Mesangial cell (primary cell): ENCODE measurements around the gene SLC25A12. TPM values are rescaled to one million over a fixed set of nuclear protein-coding genes. Genes with fewer than 3 reads are reported as not detected.

Source experiments
- total RNA-seq: library from RNA; depleted of rRNA; stranded (reverse); fragments of >200 nt; gene quantifications from 2 replicates; pipeline ENCODE4 v1.2.3, GENCODE V29; 2015

SLC25A12 gene, protein sequence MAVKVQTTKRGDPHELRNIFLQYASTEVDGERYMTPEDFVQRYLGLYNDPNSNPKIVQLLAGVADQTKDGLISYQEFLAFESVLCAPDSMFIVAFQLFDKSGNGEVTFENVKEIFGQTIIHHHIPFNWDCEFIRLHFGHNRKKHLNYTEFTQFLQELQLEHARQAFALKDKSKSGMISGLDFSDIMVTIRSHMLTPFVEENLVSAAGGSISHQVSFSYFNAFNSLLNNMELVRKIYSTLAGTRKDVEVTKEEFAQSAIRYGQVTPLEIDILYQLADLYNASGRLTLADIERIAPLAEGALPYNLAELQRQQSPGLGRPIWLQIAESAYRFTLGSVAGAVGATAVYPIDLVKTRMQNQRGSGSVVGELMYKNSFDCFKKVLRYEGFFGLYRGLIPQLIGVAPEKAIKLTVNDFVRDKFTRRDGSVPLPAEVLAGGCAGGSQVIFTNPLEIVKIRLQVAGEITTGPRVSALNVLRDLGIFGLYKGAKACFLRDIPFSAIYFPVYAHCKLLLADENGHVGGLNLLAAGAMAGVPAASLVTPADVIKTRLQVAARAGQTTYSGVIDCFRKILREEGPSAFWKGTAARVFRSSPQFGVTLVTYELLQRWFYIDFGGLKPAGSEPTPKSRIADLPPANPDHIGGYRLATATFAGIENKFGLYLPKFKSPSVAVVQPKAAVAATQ
- 9.3 and 9.4 TPM in 2 replicates for total RNA-seq

DNA sequence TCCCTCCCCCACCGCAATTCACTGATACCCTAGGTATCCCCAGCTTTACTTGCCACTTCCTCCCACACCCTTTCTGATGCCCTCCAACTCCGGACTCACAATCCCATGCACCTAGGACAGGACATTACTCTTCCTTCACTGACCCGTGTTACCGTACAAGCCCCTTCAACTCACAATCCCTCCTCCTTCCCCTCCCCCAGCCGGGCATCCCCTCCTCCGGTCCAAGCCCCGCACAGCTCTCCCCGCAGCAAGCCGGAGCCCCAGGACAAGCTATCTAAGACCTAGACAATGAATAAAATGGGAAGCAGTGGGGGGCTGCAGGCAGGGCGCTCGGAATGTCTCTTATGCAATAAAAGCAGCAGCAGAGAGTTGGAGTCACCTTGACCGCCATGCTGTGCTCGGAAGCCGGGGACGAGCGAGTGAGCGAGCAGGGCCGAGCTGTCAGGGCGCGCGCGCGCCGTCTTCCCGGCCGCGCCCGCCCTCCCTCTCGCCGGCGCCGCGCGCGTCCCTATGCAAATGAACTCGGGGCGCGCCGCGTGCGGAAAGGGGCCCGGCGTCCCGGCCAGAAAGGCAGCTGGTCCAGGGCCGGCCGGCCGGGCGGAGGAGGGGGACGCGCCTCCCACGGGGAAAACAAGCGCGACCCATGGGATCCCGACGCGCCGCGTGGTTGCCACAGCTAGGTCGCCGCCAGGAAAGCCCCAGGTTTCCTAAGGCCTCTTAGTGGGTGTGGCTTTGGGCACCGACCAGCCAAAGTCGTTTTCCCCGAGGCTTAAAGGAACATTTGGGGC is at the start of gene SLC25A12:
Gene SLC25A12, minus strand, starts transcription at position 421 of the 788 bp plus-strand sequence. Its CDS starts 30 bp downstream, at position 391.

DNA sequence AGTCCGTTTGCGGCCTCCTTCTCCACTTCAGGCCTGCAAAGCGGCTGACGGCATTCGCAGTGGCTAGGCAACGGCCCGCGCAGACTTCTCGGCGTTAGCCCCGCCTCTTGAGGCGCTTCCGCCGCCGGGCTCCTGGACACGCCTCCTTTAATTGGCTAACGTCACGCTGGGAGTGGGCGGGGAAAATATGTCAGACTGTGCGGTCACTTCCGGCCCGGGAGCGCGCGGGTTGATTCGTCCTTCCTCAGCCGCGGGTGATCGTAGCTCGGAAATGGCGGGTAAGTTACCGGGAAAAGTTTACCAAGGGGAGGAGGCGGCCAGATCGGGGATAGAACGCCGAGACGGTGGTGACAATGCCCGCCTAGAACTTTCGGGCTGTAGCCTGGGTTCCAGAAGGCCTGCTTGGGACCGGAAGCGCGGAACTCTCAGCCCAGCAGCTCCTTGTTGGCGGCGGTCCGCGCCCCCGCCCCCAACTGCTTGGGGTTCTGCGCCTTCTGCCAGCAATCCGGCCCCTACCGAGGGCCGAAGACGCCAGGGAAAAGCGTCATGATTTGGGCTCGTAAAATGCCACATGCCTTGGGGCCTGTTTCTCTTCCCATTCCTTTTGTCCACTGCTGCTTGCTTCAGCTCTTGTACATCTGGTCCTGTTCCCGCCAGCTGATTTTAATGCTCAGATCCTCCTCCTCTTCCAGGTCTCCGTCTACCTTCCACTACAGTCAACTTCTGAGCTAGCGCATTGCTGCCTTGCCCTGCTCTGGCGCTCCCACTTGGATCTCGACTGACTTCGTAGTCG is 28.4 kb upstream of the SLC25A12 start, which contains the start of gene HAT1:
Gene HAT1, plus strand, starts transcription at position 232 of the 793 bp plus-strand sequence. Its CDS starts 40 bp downstream, at position 272.

Other genes starting within 250 kb of the SLC25A12 start
- 70.4 and 85.6 TPM in 2 replicates for gene DYNC1I2, start 206.8 kb downstream of the SLC25A12 start, total RNA-seq
- gene HAT1, start 28.2 kb upstream of the SLC25A12 start, total RNA-seq = 14.5 and 40.6 TPM in 2 replicates
- 3.1 and 5.3 TPM in 2 replicates for gene METAP1D, start 105.7 kb upstream of the SLC25A12 start, total RNA-seq
- 0.16 TPM in 1 of 2 replicates, not detected in the other for gene DLX1, start 191.3 kb upstream of the SLC25A12 start, total RNA-seq
- 0.16 TPM in 1 of 2 replicates, not detected in the other for gene DLX2, start 208.7 kb upstream of the SLC25A12 start, total RNA-seq